CD4-positive, alpha-beta T cell treated with Interleukin-17A for 4 hours (primary cell): ENCODE data around the gene PTK7.

Experiments used
- DNase-seq: peaks from one replicate; pipeline ENCODE4 v3.0.0-alpha.2; 2020; ENCODE audit warnings: mixed read lengths

The PTK7 gene

GRCh38 chr6:43146709-43147688 is 70.9 kb downstream of the PTK7 start:
- DNase-seq: no peak

DNA sequence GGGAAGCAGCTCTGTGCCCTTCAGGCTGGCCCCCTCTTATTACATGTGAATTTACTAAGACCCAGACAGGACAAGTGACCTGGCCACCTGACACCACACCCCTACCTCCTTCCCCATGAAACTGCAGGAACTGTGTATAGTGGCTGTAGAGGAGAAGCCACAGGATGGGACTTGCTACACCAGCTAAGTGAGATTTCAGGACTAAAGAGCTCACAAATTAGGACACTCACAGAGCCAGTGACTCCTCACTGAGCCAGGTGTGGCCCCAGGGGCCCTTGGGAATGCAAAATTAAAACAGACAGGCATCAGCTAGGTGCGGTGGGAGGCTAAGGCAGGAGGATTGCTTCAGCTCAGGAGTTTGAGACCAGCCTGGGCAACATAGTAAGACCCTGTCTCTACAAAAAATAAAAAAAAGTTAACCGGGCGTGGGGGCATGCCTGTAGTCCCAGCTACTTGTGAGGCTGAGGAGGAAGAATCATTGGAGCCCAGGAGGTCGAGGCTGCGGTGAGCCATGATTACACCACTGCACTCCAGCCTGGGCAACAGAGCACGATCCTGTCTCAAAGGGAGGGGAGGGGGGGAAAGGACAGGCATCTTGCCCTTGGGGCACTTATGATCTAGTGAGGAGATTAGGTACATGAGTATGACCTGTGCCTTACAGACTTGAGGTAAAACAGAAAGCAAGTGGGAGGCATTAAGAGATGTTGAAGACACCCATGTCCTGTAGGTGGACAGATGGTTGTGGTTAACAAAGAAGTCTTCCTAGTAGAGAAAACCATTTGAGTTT is 71.8 kb downstream of the PTK7 start:
- DNase-seq: no peak

DNA sequence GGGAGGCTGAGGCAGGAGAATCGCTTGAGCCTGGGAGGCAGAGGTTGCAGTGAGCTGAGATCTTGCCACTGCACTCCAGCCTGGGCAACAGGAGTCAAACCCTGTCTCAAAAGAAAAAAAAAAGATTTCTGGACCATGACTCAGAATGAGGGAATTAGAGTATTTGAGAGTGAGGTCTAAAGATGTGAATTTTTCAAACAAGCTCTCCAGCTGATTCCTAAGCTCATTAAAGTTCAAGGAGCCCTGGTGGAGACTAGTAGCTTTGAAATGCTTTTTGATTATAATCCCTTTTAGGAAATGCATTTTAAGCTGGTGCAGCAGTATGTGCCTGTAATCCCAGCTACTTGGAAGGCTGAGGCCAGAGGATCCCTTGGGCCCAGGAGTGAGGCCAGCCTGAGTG is 73.2 kb downstream of the PTK7 start:
- DNase-seq: no peak

DNA sequence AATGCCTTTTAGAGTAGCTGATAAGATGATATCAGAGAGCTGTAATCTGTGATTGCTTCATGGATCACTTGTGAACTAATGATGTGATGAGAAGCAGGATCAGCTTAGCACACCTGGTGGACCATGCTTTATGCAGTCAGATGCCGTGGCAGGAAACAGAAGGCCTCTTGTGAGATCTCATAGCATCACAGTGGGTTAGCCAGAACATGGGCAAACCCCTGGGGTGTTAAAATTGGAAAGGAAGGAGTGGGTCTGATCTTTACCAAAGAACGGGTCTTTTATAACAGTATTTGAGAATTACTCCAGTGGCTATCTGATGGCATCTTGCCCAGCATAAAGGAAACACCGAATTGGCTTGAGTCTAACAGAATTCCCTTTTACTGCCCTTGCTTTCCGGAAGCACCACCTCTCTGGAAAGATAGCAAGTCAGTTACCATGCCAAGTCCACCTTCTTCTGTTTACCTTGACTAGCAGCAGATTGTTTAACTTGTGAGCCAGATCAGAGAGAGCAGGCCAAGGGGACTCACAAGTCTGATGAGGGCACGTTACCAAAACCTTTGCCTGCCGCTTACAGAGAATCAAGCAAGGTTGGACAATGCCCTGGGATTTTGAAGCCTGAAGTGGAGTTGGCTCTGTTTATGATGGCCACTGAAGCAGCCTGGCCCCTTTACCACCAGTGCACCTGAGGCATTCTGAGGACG is 74.1 kb downstream of the PTK7 start:
- DNase-seq: no peak

- DNase-seq: no peak
Measured at GRCh38 chr6:43159599-43159998, 83.5 kb downstream of the PTK7 start.

DNA sequence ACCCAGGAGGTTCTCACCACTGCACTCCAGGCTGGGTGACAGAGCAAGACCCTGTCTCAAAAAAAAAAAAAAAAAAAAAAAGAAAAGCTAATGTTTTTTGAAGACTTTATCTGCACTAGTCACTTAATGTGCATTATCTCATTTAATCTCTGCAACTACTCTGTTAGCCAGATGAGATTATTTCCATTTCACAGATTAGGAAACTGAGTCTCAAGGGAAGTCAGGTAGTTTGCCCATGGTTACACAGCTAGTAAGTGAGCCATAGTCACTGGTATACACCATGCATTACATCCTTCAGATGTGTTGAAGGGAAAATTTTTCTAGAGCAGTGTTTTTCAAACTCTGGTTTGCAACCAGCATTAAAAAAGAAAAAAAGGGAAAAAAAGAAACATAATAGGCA is 87.8 kb downstream of the PTK7 start:
- DNase-seq: no peak

- DNase-seq: no peak
Measured at GRCh38 chr6:43170417-43170930, 94.4 kb downstream of the PTK7 start.

DNA sequence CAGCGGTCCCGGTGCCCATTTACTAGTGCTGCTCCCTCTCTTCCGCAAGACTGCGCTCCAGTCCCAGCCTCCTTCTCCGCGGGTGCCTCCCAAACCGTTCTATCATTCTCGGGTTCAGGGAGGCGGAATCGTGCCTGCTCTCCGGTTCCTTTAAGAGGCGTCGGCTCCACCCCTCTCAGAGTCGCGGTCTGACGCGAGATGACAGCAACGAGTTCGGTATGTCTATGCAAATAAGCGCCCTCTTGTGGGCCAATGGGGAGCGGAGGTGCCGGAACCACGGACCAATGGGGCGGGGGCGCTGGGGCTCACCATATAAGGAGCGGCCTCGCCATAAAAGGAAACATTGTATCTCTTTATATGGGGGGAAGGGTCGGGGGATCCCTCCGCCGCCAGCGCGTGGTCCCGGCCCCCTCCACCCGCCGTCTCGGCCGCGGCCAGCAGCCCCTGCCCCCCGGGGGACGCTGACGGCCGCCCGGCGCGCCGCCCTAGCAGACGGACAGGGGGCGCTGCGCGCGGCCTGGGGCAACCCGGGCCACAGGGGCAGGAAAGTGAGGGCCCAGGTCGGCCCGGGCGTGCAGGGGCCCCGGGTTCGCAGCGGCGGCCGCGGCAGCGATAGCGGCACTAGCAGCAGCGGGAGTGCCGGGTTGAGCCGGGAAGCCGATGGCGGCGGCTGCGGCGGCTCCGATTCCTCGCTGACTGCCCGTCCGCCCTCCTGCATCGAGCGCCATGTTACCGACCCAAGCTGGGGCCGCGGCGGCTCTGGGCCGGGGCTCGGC is 95.0 kb downstream of the PTK7 start, which contains the start of gene SRF:
Gene SRF (plus strand): TSS at position 339 of the 776 bp plus-strand sequence. CDS start 388 bp downstream, at position 727.
- peak; percentile 99 for DNase-seq

DNA sequence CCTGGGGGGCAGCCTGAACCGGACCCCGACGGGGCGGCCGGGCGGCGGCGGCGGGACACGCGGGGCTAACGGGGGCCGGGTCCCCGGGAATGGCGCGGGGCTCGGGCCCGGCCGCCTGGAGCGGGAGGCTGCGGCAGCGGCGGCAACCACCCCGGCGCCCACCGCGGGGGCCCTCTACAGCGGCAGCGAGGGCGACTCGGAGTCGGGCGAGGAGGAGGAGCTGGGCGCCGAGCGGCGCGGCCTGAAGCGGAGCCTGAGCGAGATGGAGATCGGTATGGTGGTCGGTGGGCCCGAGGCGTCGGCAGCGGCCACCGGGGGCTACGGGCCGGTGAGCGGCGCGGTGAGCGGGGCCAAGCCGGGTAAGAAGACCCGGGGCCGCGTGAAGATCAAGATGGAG is 95.6 kb downstream of the PTK7 start:
- peak; percentile 42 for DNase-seq

GRCh38 chr6:43172104-43173007 is 96.2 kb downstream of the PTK7 start:
- DNase-seq: peak; percentile 53

GRCh38 chr6:43173591-43174262 is 97.6 kb downstream of the PTK7 start:
- no peak for DNase-seq

DNA sequence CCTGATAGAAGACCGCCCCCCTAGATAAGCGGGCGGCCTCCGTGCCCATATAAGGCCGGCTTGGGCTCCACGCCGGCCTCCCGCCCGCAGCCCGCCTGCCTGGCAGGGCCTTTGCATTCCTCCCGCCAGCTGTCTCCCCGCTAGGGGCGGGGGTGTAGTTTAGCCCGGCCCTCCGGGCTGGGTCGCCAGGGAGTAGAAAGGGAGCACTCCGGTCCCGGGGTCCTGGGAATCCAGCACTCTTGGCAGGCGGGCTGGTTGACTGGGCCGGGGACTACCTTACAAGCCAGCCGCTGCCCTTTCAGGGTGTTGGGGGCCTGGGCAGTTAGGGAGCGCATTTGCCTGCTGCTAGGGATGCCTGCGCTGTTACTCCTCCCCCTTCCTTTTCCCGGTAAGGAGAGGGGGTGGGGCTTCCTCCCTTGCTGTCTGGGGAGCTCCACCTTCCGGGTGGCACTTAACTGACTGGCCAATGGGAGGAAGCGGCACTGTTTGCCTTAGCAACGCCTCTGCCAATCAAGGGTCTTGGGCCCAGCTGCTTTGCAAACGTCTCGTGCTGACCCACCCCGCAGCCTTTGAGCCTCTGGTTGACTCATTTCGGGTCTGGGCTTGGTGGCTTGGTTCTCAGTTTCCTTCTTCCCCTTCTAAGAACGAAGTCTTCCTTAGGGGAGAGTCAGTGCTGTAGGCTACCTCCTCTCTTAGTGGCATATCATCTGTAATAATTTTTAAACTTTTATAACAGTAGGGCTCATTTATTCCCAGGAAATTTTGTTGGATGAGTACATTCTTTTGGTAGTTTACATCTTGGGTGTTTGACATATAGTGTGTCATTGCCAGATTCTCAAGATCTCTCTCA is 98.4 kb downstream of the PTK7 start:
- DNase-seq: peak; percentile 97

GRCh38 chr6:43175676-43176422 is 99.7 kb downstream of the PTK7 start:
- no peak for DNase-seq

GRCh38 chr6:43176423-43176786 is 100.3 kb downstream of the PTK7 start:
- no peak for DNase-seq

- DNase-seq: no peak
Measured at GRCh38 chr6:43178150-43178549, 102.0 kb downstream of the PTK7 start.

GRCh38 chr6:43178951-43179830 is 103.1 kb downstream of the PTK7 start:
- DNase-seq: no peak

DNA sequence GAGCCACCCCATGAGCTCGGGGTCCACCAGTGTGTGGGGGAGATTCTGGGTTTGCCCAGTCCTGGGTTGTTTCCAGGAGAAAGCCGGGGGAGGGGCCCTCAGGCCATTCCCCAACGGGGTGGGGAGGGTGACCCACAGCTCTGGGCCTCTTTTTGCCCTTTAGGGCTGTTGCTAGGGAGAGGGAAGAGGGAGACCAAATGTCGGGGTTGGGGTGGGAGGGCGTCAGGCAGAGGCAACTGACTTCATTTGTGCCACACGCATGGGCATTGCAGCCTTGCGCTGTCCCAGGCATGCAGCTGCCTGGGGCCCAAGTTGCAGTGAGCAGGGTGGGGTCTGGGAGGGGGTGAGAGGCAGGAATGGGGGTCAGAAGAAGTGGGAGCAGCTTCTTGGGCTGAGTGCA is 103.9 kb downstream of the PTK7 start:
- DNase-seq: no peak

DNA sequence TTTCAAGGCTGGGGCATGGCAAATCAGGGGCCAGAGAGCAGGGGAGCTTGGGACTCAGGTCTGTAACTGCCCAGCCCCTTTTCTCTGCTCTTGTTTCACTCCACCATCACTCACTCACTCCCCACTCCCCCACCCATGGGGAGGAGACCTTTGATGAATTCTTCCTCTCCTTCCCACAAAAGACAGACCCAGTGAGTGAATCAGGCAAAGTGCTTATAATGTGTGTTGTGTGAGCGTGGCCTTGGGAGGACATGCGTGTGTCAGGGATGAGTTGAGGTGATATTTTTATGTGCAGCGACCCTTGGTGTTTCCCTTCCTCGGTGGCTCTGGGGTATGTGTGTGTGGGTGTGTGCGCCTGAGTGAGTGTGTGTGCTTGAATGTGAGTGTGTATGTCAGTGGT is 104.9 kb downstream of the PTK7 start:
- DNase-seq: no peak
